Glutamatergic neuron (in vitro differentiated cells): Measurements from ENCODE around the gene NPHP4. TPM values are rescaled to one million over a fixed set of nuclear protein-coding genes. Genes with fewer than 3 reads are reported as not detected.
A peak's percentile ranks its signal among the peaks of the same experiment; 100 is the strongest.

Experiments used
- DNase-seq: peaks from one replicate; pipeline ENCODE4 v3.0.0; 2022
- H3K27ac Mint-ChIP-seq: one replicate; pipeline ENCODE4 v1.8.0; 2020; ENCODE audit warnings: mild to moderate bottlenecking, mixed read lengths, inconsistent platforms; ENCODE audit not compliant: unreplicated experiment
- H3K27me3 Mint-ChIP-seq: one replicate; pipeline ENCODE4 v1.8.0; 2020; ENCODE audit warnings: mild to moderate bottlenecking, moderate library complexity, mixed read lengths, inconsistent platforms; ENCODE audit not compliant: unreplicated experiment
- H3K36me3 Mint-ChIP-seq: one replicate; pipeline ENCODE4 v1.8.0; 2020; ENCODE audit warnings: mild to moderate bottlenecking, mixed read lengths, inconsistent platforms; ENCODE audit not compliant: unreplicated experiment
- H3K4me1 Mint-ChIP-seq: one replicate; pipeline ENCODE4 v1.8.0; 2020; ENCODE audit warnings: mild to moderate bottlenecking, low read depth, mixed read lengths, inconsistent platforms; ENCODE audit not compliant: unreplicated experiment
- H3K4me3 Mint-ChIP-seq: one replicate; pipeline ENCODE4 v1.8.0; 2020; ENCODE audit warnings: mild to moderate bottlenecking, mixed read lengths, inconsistent platforms; ENCODE audit not compliant: unreplicated experiment
- H3K9me3 Mint-ChIP-seq: one replicate; pipeline ENCODE4 v1.8.0; 2020; ENCODE audit warnings: mild to moderate bottlenecking, moderate library complexity, mixed read lengths, inconsistent platforms; ENCODE audit not compliant: unreplicated experiment
- total RNA-seq: library from RNA; stranded (reverse); fragmentation: NEBNext Ultra II Directional; extraction: Animal tissue kit (Norgen Biotek cat#: 25700); gene quantifications from one replicate; pipeline ENCODE4 v1.2.1, GENCODE V29; 2021; ENCODE audit not compliant: unreplicated experiment
- TF ChIP-seq, protein P1 (sequence below): fragments of 200-600 bp; sonication (generic); IDR thresholded peaks from one replicate; pipeline ENCODE4 v1.5.0; 2021; ENCODE audit not compliant: partially characterized antibody, unreplicated experiment

Gene NPHP4
- total RNA-seq, 1 donor from 2014 or later, result 28.4 TPM

DNA sequence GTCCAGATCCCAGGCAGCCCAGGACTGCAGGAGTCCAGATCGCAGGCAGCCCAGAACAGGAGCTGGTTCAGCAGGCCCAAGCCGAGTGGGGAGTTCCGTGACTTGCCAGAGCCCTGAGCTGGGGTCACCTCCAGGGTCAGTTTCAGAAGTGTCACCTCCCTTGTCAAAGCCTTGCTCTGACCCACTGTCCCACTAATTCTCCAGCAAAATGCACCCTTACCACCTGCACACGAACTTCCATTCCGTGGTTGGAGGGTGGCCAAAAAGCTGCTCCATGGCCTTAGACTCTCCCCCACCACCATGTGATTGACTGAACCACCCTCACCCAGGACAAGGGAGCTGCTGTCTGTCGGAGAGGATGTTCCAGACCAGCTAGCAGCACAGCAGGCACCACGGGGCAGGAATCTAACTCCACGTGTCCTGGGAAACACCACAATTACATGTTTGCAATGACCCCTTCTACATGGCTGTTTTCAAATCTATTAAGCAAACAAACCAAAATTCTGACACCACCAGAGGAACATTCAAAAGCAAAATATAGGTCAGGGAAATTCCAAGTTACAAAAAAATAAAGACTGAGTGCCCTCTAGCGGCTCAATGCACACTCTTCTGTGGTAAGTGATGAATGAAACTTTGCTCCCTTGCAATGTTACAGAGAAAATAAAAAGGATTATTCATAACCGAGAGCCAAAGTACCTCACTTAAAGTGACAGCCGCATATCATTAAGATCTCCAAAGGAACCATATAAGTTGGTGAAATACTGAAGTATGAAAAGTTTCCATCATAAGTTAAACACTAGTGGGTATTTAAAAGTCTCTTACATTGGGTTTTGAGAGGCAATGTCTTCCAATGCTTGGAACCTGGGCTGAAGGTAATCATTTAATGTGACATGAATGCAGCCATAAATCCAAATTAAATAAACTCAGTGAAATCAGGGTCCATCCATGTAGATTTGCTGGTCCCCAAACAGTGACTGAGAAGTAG, 76.3 kb downstream of the NPHP4 start:
- no peak overlapping the region for H3K4me3 Mint-ChIP-seq

GRCh38 chr1:5914676-5915365, 77.4 kb downstream of the NPHP4 start:
- TF ChIP-seq, protein P1, sequence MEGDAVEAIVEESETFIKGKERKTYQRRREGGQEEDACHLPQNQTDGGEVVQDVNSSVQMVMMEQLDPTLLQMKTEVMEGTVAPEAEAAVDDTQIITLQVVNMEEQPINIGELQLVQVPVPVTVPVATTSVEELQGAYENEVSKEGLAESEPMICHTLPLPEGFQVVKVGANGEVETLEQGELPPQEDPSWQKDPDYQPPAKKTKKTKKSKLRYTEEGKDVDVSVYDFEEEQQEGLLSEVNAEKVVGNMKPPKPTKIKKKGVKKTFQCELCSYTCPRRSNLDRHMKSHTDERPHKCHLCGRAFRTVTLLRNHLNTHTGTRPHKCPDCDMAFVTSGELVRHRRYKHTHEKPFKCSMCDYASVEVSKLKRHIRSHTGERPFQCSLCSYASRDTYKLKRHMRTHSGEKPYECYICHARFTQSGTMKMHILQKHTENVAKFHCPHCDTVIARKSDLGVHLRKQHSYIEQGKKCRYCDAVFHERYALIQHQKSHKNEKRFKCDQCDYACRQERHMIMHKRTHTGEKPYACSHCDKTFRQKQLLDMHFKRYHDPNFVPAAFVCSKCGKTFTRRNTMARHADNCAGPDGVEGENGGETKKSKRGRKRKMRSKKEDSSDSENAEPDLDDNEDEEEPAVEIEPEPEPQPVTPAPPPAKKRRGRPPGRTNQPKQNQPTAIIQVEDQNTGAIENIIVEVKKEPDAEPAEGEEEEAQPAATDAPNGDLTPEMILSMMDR, result no peak
- no peak for DNase-seq
- peaks cover 2% of the 10 kb centered on the region for H3K9me3 Mint-ChIP-seq
- H3K4me3 Mint-ChIP-seq, result peak overlapping the region; percentile 43
- peaks cover 4% of the 10 kb centered on the region for H3K27me3 Mint-ChIP-seq
- H3K36me3 Mint-ChIP-seq, result no peaks in the 10 kb centered on the region
- H3K27ac Mint-ChIP-seq, result peak overlapping the region; percentile 50
- peaks cover 28% of the 10 kb centered on the region for H3K4me1 Mint-ChIP-seq

More for the DNA sequence above, 76.3 kb downstream of the NPHP4 start:
- H3K4me1 Mint-ChIP-seq, result peaks cover 28% of the 10 kb centered on the region
- H3K27me3 Mint-ChIP-seq, result no peaks in the 10 kb centered on the region
- peaks cover 5% of the 10 kb centered on the region for H3K36me3 Mint-ChIP-seq
- H3K9me3 Mint-ChIP-seq, result peaks cover 2% of the 10 kb centered on the region
- DNase-seq, result no peak
- H3K27ac Mint-ChIP-seq, result peak overlapping the region; percentile 45
- TF ChIP-seq, protein P1, result peak; percentile 74

GRCh38 chr1:5913876-5914275, 78.3 kb downstream of the NPHP4 start:
- TF ChIP-seq, protein P1, result no peak
- H3K9me3 Mint-ChIP-seq, result peaks cover 2% of the 10 kb centered on the region
- H3K27ac Mint-ChIP-seq, result no peak overlapping the region
- H3K27me3 Mint-ChIP-seq, result peaks cover 5% of the 10 kb centered on the region
- no peak overlapping the region for H3K4me3 Mint-ChIP-seq
- H3K4me1 Mint-ChIP-seq, result peaks cover 28% of the 10 kb centered on the region
- H3K36me3 Mint-ChIP-seq, result no peaks in the 10 kb centered on the region
- DNase-seq, result no peak

DNA sequence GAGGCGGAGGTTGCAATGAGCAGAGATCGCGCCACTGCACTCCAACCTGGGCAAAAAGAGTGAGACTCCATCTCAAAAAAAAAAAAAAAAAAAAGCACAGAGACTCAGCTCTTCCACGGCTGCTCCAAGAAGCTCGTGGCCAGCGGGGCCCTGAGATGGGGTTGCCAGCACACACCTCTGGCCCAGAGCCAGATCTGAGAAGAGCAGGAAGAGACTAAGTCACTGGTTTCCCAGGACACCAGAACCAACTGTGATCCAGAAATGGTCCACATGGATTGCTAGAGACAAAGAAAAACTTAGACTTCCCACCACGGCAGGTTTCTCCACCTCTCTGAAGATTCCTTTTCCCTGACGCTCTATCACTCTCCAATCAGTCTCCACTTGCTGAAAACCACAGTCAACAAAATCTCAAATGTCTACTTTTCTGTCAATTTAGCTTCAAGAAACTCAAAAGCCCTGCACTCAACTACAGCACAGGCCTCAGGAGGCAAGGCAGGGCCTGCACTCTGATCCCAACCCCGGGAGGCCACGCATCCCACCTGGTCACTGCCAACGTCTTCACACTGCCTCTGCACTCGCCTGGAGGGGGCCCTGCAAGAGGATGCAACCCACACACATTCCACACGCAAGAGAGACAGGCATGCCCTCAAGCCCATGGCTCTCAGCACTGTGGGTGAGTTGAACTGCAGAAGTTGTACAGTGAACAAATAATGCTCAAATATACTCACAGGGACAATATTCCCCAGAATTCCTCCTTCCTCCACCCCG, 79.0 kb downstream of the NPHP4 start:
- Mint-ChIP-seq H3K27me3 (peaks cover 5% of the 10 kb centered on the region), H3K27ac (no peak overlapping the region), H3K36me3 (no peaks in the 10 kb centered on the region), H3K4me3 (no peak overlapping the region), H3K9me3 (peaks cover 2% of the 10 kb centered on the region), H3K4me1 (peaks cover 28% of the 10 kb centered on the region)
- TF ChIP-seq, protein P1, result no peak
- no peak for DNase-seq
